ENCODE results near the gene ALK. TPM values are rescaled to one million over a fixed set of nuclear protein-coding genes. Genes with fewer than 3 reads are reported as not detected.

ALK gene
- total and polyA plus RNA-seq, 12 donors = 0.09 to 1.8 (median 0.53) TPM; not detected in 1

GRCh38 chr2:29715655-29716054 is 205.7 kb downstream of the ALK start:
- no peaks in the 10 kb centered on the region for H3K9me3 ChIP-seq (replicated peaks in 1 of 3)
- no peak overlapping the region for H3K4me3 ChIP-seq
- DNase-seq = no peak
- no peak for TF ChIP-seq POLR2A (IDR thresholded peaks at IDR 0.05)
- TF ChIP-seq, protein P1, sequence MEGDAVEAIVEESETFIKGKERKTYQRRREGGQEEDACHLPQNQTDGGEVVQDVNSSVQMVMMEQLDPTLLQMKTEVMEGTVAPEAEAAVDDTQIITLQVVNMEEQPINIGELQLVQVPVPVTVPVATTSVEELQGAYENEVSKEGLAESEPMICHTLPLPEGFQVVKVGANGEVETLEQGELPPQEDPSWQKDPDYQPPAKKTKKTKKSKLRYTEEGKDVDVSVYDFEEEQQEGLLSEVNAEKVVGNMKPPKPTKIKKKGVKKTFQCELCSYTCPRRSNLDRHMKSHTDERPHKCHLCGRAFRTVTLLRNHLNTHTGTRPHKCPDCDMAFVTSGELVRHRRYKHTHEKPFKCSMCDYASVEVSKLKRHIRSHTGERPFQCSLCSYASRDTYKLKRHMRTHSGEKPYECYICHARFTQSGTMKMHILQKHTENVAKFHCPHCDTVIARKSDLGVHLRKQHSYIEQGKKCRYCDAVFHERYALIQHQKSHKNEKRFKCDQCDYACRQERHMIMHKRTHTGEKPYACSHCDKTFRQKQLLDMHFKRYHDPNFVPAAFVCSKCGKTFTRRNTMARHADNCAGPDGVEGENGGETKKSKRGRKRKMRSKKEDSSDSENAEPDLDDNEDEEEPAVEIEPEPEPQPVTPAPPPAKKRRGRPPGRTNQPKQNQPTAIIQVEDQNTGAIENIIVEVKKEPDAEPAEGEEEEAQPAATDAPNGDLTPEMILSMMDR (IDR thresholded peaks at IDR 0.05) = no peak
- H3K36me3 ChIP-seq (replicated peaks in 1 of 2) = no peaks in the 10 kb centered on the region
- intact Hi-C loops (cut with DNase I) = no loop called here
- H3K27ac ChIP-seq = no peak overlapping the region
- no peaks in the 10 kb centered on the region for H3K4me1 ChIP-seq (replicated peaks in 1 of 2)
- 69 to 74% (median 70%) methylated on average over 3 of the region's 3 CpGs for WGBS, 4 donors
- H3K27me3 ChIP-seq = no peaks in the 10 kb centered on the region

GRCh38 chr2:29714333-29714732 is 207.1 kb downstream of the ALK start:
- intact Hi-C loops (cut with DNase I) = no loop called here
- no peaks in the 10 kb centered on the region for H3K36me3 ChIP-seq (replicated peaks in 1 of 2)
- DNase-seq = no peak
- H3K4me1 ChIP-seq (replicated peaks in 1 of 2) = no peaks in the 10 kb centered on the region
- no peak overlapping the region for H3K27ac ChIP-seq
- no peaks in the 10 kb centered on the region for H3K27me3 ChIP-seq
- no peak for TF ChIP-seq POLR2A (IDR thresholded peaks at IDR 0.05)
- TF ChIP-seq, protein P1 (IDR thresholded peaks at IDR 0.05) = no peak
- no peaks in the 10 kb centered on the region for H3K9me3 ChIP-seq (replicated peaks in 1 of 3)
- 83 to 90% (median 87%) methylated on average over 4 of the region's 4 CpGs for WGBS, 4 donors
- no peak overlapping the region for H3K4me3 ChIP-seq

DNA sequence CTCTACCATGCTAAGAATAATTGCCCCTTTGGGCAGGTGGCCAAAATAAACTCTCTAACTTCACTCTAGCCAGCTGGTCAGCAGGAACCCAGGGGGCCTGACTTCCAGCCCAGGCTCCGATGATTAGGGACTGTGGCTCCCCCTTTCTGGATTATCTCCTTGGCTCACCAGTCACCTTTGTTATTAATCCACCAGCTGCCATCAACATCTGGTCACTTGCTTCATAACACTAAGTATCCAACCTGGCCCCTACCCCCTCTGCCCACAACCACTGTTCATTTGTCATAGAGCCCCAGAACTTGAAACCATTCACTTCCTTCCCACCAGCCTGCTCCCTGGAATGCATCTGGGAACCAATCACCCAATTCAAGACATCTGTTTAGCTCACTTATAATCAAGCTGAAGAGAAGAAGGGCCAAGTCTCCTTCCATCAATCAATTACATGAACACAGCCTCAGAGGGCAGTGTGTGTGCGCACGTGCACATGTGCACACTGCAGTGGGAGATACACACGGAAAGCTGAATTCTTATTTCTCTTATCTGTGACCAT is 215.1 kb downstream of the ALK start:
- 62 to 67% (median 66%) methylated on average over 4 of the region's 4 CpGs for WGBS, 4 donors
- intact Hi-C loops (cut with DNase I) = no loop called here
- no peak for DNase-seq
- Histone ChIP-seq H3K4me3 (no peak overlapping the region), H3K27me3 (no peaks in the 10 kb centered on the region), H3K36me3 (replicated peaks in 1 of 2) (no peaks in the 10 kb centered on the region), H3K9me3 (replicated peaks in 1 of 3) (no peaks in the 10 kb centered on the region), H3K27ac (no peak overlapping the region), H3K4me1 (replicated peaks in 1 of 2) (no peaks in the 10 kb centered on the region)
- TF ChIP-seq POLR2A (IDR thresholded peaks at IDR 0.05) = no peak
- TF ChIP-seq, protein P1 (IDR thresholded peaks at IDR 0.05) = no peak

GRCh38 chr2:29705616-29706015 is 215.8 kb downstream of the ALK start:
- intact Hi-C loops (cut with DNase I) = no loop called here
- H3K36me3 ChIP-seq (replicated peaks in 1 of 2) = no peaks in the 10 kb centered on the region
- no peaks in the 10 kb centered on the region for H3K4me1 ChIP-seq (replicated peaks in 1 of 2)
- H3K4me3 ChIP-seq = no peak overlapping the region
- TF ChIP-seq POLR2A (IDR thresholded peaks at IDR 0.05) = no peak
- TF ChIP-seq, protein P1 (IDR thresholded peaks at IDR 0.05) = no peak
- H3K27ac ChIP-seq = no peak overlapping the region
- H3K9me3 ChIP-seq (replicated peaks in 1 of 3) = no peaks in the 10 kb centered on the region
- no peaks in the 10 kb centered on the region for H3K27me3 ChIP-seq
- 83 to 86% (median 85%) methylated on average over 4 of the region's 4 CpGs for WGBS, 4 donors
- DNase-seq = no peak
